Pancreas (tissue), 10 donors: ENCODE data around the gene FCRL2. TPM values are rescaled to one million over a fixed set of nuclear protein-coding genes. Genes with fewer than 3 reads are reported as not detected.

ENCODE experiments used
- ATAC-seq, 4 donors: fragments of 200-7000 bp; cut with Tn5 transposase; one replicate each; pipeline versions ENCODE4 v1.8.0 to v1.9.1; 2020; ENCODE audit warnings: mild to moderate bottlenecking in 4 of 4, moderate library complexity in 4 of 4
- DNase-seq, 6 donors: peaks; one replicate each; pipeline ENCODE4 v3.0.0-alpha.2; 2020
- FAIRE-seq: peaks from 2 replicates; lab custom pipeline; 2012; peaks lifted over from hg19 to GRCh38; lab: Jason Lieb, UNC
- H3K27ac ChIP-seq, 4 donors: fragments of 200-600 bp; sonication (generic); 1 replicate in 3 of 4; 2 replicates in 1 of 4; pipeline versions ENCODE4 v1.5.0 to v1.8.0; 2020
- H3K27me3 ChIP-seq, 4 donors: fragments of 200-600 bp; one replicate each; pipeline ENCODE4 v1.8.0; 2021
- H3K36me3 ChIP-seq, 3 donors: fragments of 200-600 bp; sonication (generic) in 1 of 3; one replicate each; pipeline versions ENCODE4 v1.5.0 to v1.8.0; 2020 to 2021
- H3K4me1 ChIP-seq, 3 donors: fragments of 200-600 bp; one replicate each; pipeline ENCODE4 v1.8.0; 2021
- H3K4me3 ChIP-seq, 4 donors: fragments of 200-600 bp; sonication (generic) in 2 of 4; one replicate each; pipeline versions ENCODE4 v1.5.0 to v1.8.0; 2020 to 2021
- H3K9me3 ChIP-seq, 4 donors: fragments of 200-600 bp; one replicate each; pipeline ENCODE4 v1.8.0; 2021
- WGBS, 2 donors: extraction: QIAGEN DNeasy Blood & Tissue Kit; methylation state at CpG; one replicate each; pipeline ENCODE4 v1.1.7; 2013; 5-methylcytosine and 5-hydroxymethylcytosine counted together
- intact Hi-C, 3 donors: fragments of 100-400 bp; cut with DNase I; formaldehyde crosslinking; loops; one replicate each; pipeline versions ENCODE4 v1.11.1 to v1.14.2; 2022
- polyA plus RNA-seq, 2 donors: library from polyadenylated mRNA; stranded (reverse); fragments of 200-250 nt; gene quantifications; one replicate each; pipeline ENCODE4 v1.2.3, GENCODE V29; 2013
- total RNA-seq, 6 donors: library from RNA; stranded (reverse); fragmentation: NEBNext Ultra II Directional in 4 of 6; extraction: Animal tissue kit (Norgen Biotek cat#: 25700) in 4 of 6; gene quantifications; one replicate each; pipeline versions ENCODE4 v1.2.1 to v1.2.4, GENCODE V29; 2021 to 2023
- TF ChIP-seq, protein P1 (sequence below), 4 donors: fragments of 200-600 bp; sonication (generic) in 3 of 4; IDR thresholded peaks; one replicate each; pipeline versions ENCODE4 v1.5.0 to v1.8.0; 2021; ENCODE audit warnings: antibody characterized with exemption in 4 of 4
- donor health status: healthy with polysubstance abuse.
- donor health status: DM: no; HTN: no; CAD: no; lungs with moderate emphysema.
- donor health status: DM: no; HTN: no; CAD: no.
- donor health status: control.
- donor health status: control.
- donor health status: Bipolar disorder and iron deficiency.
- donor health status: DM: yes; HTN: yes; CAD: no.
- donor health status: DM: no; HTN: no; CAD: no.
- donor health status: DM: no; HTN: no; CAD: no.
- donor health status: DM: yes; HTN: yes; CAD: no.

FCRL2 gene
- total RNA-seq = not detected
- under 1 TPM in 1 of 2 donors, not detected in 1; 0.07 TPM for polyA plus RNA-seq

GRCh38 chr1:157776971-157777391, at the start of gene FCRL2:
Gene FCRL2, minus strand, starts transcription at chr1:157777132. Its CDS starts 59 bp downstream, at chr1:157777073.
- H3K27me3 ChIP-seq = no peaks in the 10 kb centered on the region
- DNase-seq = no peak
- no peak within 1 kb of the TSS for H3K27ac ChIP-seq
- no peak within 1 kb of the TSS for H3K4me3 ChIP-seq
- intact Hi-C loops = no loop called here
- WGBS, 2 donors = 72 to 83% methylated on average over 1 of the region's 1 CpG
- ATAC-seq = no peak
- TF ChIP-seq, protein P1, sequence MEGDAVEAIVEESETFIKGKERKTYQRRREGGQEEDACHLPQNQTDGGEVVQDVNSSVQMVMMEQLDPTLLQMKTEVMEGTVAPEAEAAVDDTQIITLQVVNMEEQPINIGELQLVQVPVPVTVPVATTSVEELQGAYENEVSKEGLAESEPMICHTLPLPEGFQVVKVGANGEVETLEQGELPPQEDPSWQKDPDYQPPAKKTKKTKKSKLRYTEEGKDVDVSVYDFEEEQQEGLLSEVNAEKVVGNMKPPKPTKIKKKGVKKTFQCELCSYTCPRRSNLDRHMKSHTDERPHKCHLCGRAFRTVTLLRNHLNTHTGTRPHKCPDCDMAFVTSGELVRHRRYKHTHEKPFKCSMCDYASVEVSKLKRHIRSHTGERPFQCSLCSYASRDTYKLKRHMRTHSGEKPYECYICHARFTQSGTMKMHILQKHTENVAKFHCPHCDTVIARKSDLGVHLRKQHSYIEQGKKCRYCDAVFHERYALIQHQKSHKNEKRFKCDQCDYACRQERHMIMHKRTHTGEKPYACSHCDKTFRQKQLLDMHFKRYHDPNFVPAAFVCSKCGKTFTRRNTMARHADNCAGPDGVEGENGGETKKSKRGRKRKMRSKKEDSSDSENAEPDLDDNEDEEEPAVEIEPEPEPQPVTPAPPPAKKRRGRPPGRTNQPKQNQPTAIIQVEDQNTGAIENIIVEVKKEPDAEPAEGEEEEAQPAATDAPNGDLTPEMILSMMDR (IDR thresholded peaks at IDR 0.05) = no peak
- no peaks in the 10 kb centered on the region for H3K4me1 ChIP-seq
- no peak for FAIRE-seq
- no peaks in the 10 kb centered on the region for H3K9me3 ChIP-seq
- no peaks in the 10 kb centered on the region for H3K36me3 ChIP-seq

- 43 to 66% methylated on average over 2 of the region's 2 CpGs for WGBS, 2 donors
- no peaks in the 10 kb centered on the region for H3K9me3 ChIP-seq
- no peaks in the 10 kb centered on the region for H3K36me3 ChIP-seq
- FAIRE-seq (no peak), ATAC-seq (no peak), DNase-seq (no peak)
- H3K27me3 ChIP-seq = no peaks in the 10 kb centered on the region
- no peak overlapping the region for H3K4me3 ChIP-seq
- TF ChIP-seq, protein P1 (IDR thresholded peaks at IDR 0.05) = no peak
- H3K4me1 ChIP-seq = no peaks in the 10 kb centered on the region
- no peak overlapping the region for H3K27ac ChIP-seq
- intact Hi-C loops = no loop called here
Observed at GRCh38 chr1:157820299-157820698, 43.4 kb upstream of the FCRL2 start.

DNA sequence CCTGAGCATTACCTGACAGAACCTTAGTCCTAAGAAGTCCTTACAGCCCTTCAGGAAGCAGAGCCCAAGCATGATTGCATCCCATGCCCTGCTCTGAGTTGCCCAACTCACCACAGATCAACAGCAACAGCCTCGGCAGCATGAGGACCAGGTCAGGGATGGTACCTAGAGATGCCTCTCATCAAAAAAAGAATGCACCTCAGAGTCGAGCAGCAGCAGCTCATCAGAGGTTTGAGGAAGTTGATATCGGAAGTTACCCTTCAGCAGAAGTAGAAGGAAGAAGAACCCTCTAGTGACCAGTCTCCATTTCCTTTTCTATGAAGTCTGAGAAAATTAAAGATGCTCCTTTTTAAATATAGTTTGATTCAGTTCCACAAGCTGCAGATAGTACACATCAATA, 43.0 kb upstream of the FCRL2 start, which contains the start of gene FCRL1:
Gene FCRL1 (minus strand): TSS at position 225 of the 400 bp plus-strand sequence. CDS start 83 bp downstream, at position 142.
- Histone ChIP-seq H3K9me3 (no peaks in the 10 kb centered on the region), H3K27ac (no peak within 1 kb of the TSS), H3K36me3 (no peaks in the 10 kb centered on the region), H3K4me1 (no peaks in the 10 kb centered on the region), H3K27me3 (no peaks in the 10 kb centered on the region), H3K4me3 (no peak within 1 kb of the TSS)
- ATAC-seq (no peak), DNase-seq (no peak), FAIRE-seq (no peak)
- intact Hi-C loops = no loop called here
- TF ChIP-seq, protein P1 (IDR thresholded peaks at IDR 0.05) = no peak
- 45 to 54% methylated on average over 3 of the region's 3 CpGs for WGBS, 2 donors

- Histone ChIP-seq H3K4me1 (no peaks in the 10 kb centered on the region), H3K36me3 (no peaks in the 10 kb centered on the region), H3K27me3 (no peaks in the 10 kb centered on the region), H3K4me3 (no peak overlapping the region), H3K9me3 (no peaks in the 10 kb centered on the region), H3K27ac (no peak overlapping the region)
- TF ChIP-seq, protein P1 (IDR thresholded peaks at IDR 0.05) = no peak
- no peak for ATAC-seq
- no peak for DNase-seq
- intact Hi-C loops = no loop called here
- 44 to 60% methylated on average over 2 of the region's 2 CpGs for WGBS, 2 donors
- no peak for FAIRE-seq
Observed at GRCh38 chr1:157819215-157819614, 42.3 kb upstream of the FCRL2 start.

- WGBS, 2 donors = 35 to 53% methylated on average over 1 of the region's 1 CpG
Observed at GRCh38 chr1:157813269-157813668, 36.3 kb upstream of the FCRL2 start.

More at GRCh38 chr1:157813269-157813668, 36.3 kb upstream of the FCRL2 start:
- H3K4me1 ChIP-seq = no peaks in the 10 kb centered on the region
- DNase-seq = no peak
- no peak for FAIRE-seq
- no peaks in the 10 kb centered on the region for H3K9me3 ChIP-seq
- intact Hi-C loops = no loop called here
- no peak for ATAC-seq
- H3K27me3 ChIP-seq = no peaks in the 10 kb centered on the region
- TF ChIP-seq, protein P1 (IDR thresholded peaks at IDR 0.05) = no peak
- H3K4me3 ChIP-seq = no peak overlapping the region
- H3K27ac ChIP-seq = no peak overlapping the region
- no peaks in the 10 kb centered on the region for H3K36me3 ChIP-seq
